Measurements from ENCODE around the gene SFXN3. TPM values are rescaled to one million over a fixed set of nuclear protein-coding genes. Genes with fewer than 3 reads are reported as not detected.

The SFXN3 gene
- total RNA-seq, 1 donor from 2014 or later = 37.3 TPM

DNA sequence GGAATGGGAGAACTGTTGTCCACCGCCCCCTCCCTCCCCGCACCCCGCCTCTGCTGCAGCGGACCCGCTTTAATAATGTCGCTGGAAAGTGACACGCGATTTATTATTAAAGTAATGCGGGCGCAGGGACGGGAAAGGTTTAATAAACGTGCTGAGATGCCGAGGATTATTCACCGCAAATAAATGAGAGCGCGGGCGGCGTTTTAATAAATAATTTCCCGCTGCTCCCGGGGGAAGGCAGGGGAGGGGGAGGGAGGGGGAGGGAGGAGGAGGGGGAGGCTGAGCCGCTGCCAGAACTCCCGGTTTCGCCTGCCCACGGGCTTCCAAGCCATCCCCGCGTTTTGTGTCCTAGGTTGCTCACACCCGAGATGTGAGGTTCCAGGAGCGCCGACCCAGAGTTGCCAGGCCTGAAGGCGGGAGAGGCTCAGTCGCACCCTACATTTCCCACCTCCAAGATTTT is 35.9 kb downstream of the SFXN3 start:
- no peaks in the 10 kb centered on the region for H3K36me3 Mint-ChIP-seq (ENCODE audit: low read depth)
- H3K27me3 Mint-ChIP-seq = peaks cover 53% of the 10 kb centered on the region
- no peak overlapping the region for H3K27ac Mint-ChIP-seq
- intact Hi-C loops (cut with micrococcal nuclease) = loop anchor here (10.0 kb wide), 1 partner anchor 998 kb away; the partner anchor contains the start of gene HPS6
- DNase-seq = no peak
- no peaks in the 10 kb centered on the region for H3K9me3 Mint-ChIP-seq
- H3K4me3 Mint-ChIP-seq = peak overlapping the region; percentile 88
- H3K4me1 Mint-ChIP-seq = peaks cover 22% of the 10 kb centered on the region

- Mint-ChIP-seq H3K4me1 (peaks cover 20% of the 10 kb centered on the region), H3K36me3 (ENCODE audit: low read depth) (no peaks in the 10 kb centered on the region), H3K4me3 (peak overlapping the region; percentile 88), H3K27me3 (peaks cover 57% of the 10 kb centered on the region), H3K9me3 (no peaks in the 10 kb centered on the region), H3K27ac (no peak overlapping the region)
- intact Hi-C loops (cut with micrococcal nuclease) = loop anchor here (1.0 to 10.0 kb wide), 5 partner anchors 7 to 997 kb away; partner anchors contain the start of gene HPS6
- peak; percentile 94 for DNase-seq
Measured at GRCh38 chr10:101067356-101068083, 36.5 kb downstream of the SFXN3 start.

DNA sequence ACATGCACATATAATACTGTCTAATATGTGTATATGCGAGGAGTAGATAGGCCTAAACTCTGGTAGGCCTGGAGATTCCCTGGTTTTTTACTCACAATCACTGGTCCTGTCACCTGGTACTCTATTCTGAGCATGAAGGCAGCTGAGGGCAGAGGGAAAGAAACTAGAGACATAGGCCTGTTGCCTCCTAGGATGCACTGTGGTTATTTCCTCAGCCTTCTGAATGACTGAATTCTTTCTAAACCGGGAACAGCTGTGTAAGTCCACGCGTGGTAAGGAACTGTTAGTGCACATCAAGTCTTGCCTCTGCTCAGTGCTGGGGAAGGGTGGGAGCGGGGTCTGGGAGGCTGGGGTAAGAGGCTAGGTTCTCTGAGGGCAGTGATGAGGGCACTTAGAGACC is 38.4 kb downstream of the SFXN3 start:
- Mint-ChIP-seq H3K36me3 (ENCODE audit: low read depth) (no peaks in the 10 kb centered on the region), H3K27ac (peak overlapping the region; percentile 29), H3K4me1 (peaks cover 20% of the 10 kb centered on the region), H3K27me3 (peaks cover 59% of the 10 kb centered on the region), H3K4me3 (no peak overlapping the region), H3K9me3 (no peaks in the 10 kb centered on the region)
- no peak for DNase-seq
- intact Hi-C loops (cut with micrococcal nuclease) = loop anchor here (10.0 kb wide), 1 partner anchor 995 kb away; the partner anchor contains the start of gene HPS6

- no peaks in the 10 kb centered on the region for H3K9me3 Mint-ChIP-seq
- no peaks in the 10 kb centered on the region for H3K36me3 Mint-ChIP-seq (ENCODE audit: low read depth)
- no peak overlapping the region for H3K4me3 Mint-ChIP-seq
- peaks cover 52% of the 10 kb centered on the region for H3K27me3 Mint-ChIP-seq
- intact Hi-C loops (cut with micrococcal nuclease) = no loop called here
- peaks cover 20% of the 10 kb centered on the region for H3K4me1 Mint-ChIP-seq
- H3K27ac Mint-ChIP-seq = no peak overlapping the region
- DNase-seq = no peak
Measured at GRCh38 chr10:101070098-101070497, 39.1 kb downstream of the SFXN3 start.

DNA sequence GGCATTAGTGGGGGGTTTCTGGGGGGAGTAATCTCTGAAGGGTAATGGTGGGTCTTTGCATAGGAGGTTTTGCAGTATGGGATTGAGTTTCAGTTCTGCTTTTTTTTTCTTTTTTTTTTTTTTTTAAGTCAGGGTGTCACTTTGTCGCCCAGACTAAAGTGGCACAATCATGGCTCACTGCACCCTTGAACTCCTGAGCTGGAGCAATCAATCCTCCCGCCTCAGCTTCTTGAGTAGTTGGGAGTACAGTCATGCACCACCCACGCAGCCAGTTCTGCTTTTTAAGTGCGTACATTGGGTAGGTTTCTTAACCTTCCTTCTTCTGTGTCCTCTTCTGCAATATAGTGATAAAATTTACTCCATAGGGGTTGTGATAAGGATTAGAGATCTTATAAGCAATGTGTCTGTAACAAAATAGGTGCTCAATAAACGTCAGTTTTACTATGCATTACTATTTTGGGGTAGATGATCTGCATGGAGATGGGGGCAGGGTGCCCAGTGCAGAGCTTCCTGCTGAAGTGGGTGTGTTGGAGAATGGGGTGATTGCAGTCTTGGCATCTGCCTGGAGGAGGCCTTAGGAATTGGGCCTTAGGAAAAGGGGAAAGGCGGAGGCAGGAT is 40.3 kb downstream of the SFXN3 start:
- no peak overlapping the region for H3K4me3 Mint-ChIP-seq
- H3K27ac Mint-ChIP-seq = peak overlapping the region; percentile 36
- no peaks in the 10 kb centered on the region for H3K36me3 Mint-ChIP-seq (ENCODE audit: low read depth)
- no peak for DNase-seq
- peaks cover 20% of the 10 kb centered on the region for H3K4me1 Mint-ChIP-seq
- no peaks in the 10 kb centered on the region for H3K9me3 Mint-ChIP-seq
- peaks cover 53% of the 10 kb centered on the region for H3K27me3 Mint-ChIP-seq
- intact Hi-C loops (cut with micrococcal nuclease) = no loop called here

DNA sequence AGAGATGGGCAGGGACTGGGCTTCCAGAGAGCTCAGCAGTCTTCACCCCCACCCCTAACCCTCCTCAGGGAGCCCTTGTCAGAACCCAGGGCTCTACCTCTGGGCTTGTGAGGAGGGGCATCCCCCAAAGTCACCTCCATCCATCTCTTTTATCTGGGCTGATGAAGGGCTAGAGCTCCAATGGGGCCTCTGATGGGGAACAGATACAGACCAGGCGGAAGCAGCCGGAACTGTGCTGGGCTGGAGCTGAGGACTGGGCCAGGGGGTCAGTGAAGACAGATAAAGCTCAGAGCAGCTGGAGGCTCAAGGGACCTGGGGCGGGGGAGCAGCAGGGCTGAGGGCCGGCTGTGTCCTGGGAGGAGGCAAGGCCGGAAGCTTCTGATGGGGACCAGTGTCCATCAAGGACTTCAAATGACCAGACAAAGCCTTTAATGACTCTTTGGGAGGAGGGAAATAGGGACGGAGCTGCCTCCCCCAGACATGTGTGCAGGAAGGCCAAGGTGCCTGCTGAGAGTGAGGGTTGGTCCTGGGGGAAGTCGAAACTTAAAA is 40.9 kb downstream of the SFXN3 start:
- Mint-ChIP-seq H3K4me1 (peaks cover 19% of the 10 kb centered on the region), H3K4me3 (no peak overlapping the region), H3K9me3 (no peaks in the 10 kb centered on the region), H3K36me3 (ENCODE audit: low read depth) (no peaks in the 10 kb centered on the region), H3K27me3 (peaks cover 49% of the 10 kb centered on the region), H3K27ac (no peak overlapping the region)
- DNase-seq = no peak
- intact Hi-C loops (cut with micrococcal nuclease) = no loop called here

GRCh38 chr10:101072923-101073322 is 41.9 kb downstream of the SFXN3 start:
- peaks cover 15% of the 10 kb centered on the region for H3K4me1 Mint-ChIP-seq
- H3K27me3 Mint-ChIP-seq = peaks cover 42% of the 10 kb centered on the region
- no peak for DNase-seq
- no peak overlapping the region for H3K4me3 Mint-ChIP-seq
- no peak overlapping the region for H3K27ac Mint-ChIP-seq
- intact Hi-C loops (cut with micrococcal nuclease) = no loop called here
- H3K9me3 Mint-ChIP-seq = no peaks in the 10 kb centered on the region
- H3K36me3 Mint-ChIP-seq (ENCODE audit: low read depth) = no peaks in the 10 kb centered on the region

DNA sequence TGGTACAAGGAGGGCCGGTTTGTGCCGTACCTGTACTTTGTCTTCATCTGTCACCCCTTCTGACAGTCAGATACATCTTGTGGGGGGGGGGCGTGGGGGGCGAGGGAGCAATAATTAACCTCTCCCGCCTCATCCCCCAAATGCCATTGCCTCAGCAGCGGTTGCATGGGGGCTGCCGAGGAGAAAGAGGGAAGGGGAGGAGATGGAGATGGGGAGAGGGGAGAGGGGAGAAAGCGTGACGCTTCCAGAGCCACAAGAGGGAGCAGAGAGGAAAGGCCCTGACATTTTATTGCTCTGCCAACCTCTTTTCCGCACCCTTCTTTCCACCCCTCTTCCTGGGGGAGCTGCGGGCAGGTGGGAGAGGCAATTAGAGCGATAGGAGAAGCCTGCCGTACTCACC is 42.6 kb downstream of the SFXN3 start:
- Mint-ChIP-seq H3K36me3 (ENCODE audit: low read depth) (no peaks in the 10 kb centered on the region), H3K27me3 (peaks cover 46% of the 10 kb centered on the region), H3K4me3 (no peak overlapping the region), H3K27ac (no peak overlapping the region), H3K4me1 (peaks cover 15% of the 10 kb centered on the region), H3K9me3 (no peaks in the 10 kb centered on the region)
- intact Hi-C loops (cut with micrococcal nuclease) = no loop called here
- no peak for DNase-seq

DNA sequence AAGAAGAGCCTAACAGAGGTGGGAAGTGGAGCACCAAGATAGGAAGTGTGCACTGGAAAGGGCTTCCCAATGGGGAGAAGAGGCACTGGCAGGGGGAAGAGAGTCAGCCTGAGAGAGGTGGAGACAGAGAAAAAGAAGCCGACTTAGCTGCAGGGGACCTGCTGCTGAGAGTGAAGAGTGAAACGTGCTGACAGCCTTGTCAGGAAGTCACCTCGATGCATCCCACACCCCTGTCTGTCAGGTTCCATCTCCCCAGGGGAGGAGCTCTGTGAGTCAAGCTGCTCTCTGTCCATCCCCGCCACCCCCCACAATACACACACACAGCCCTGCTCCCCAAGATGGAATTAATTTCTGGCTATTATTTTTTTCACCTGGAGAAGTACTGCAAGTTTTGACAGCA is 44.7 kb downstream of the SFXN3 start:
- no peak for DNase-seq
- H3K9me3 Mint-ChIP-seq = no peaks in the 10 kb centered on the region
- H3K27ac Mint-ChIP-seq = no peak overlapping the region
- no peak overlapping the region for H3K4me3 Mint-ChIP-seq
- H3K27me3 Mint-ChIP-seq = peaks cover 53% of the 10 kb centered on the region
- no peaks in the 10 kb centered on the region for H3K36me3 Mint-ChIP-seq (ENCODE audit: low read depth)
- intact Hi-C loops (cut with micrococcal nuclease) = no loop called here
- peaks cover 12% of the 10 kb centered on the region for H3K4me1 Mint-ChIP-seq

- Mint-ChIP-seq H3K4me3 (no peak overlapping the region), H3K9me3 (no peaks in the 10 kb centered on the region), H3K36me3 (ENCODE audit: low read depth) (no peaks in the 10 kb centered on the region), H3K4me1 (peaks cover 7% of the 10 kb centered on the region), H3K27ac (no peak overlapping the region), H3K27me3 (peaks cover 55% of the 10 kb centered on the region)
- intact Hi-C loops (cut with micrococcal nuclease) = no loop called here
- no peak for DNase-seq
Measured at GRCh38 chr10:101076630-101077029, 45.6 kb downstream of the SFXN3 start.

DNA sequence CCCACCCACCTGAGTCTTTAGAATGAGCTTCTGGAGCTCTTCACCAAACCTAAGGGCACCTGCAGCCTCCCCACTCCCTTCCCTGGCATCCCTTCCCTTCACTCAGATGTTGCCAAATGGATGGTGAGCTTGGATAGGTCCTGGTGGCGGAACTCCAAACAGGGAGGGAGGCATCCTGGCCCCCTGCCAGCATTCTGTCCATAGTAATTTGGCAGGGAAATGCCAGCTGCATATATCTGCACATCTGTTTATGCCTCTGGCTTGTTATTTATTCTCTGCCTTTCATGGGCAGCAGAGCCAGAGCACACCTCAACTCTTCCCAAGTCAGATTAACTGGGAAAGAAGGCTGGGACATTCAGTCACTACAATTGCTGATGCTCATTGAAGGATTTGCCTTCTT is 48.8 kb downstream of the SFXN3 start:
- H3K27ac Mint-ChIP-seq = no peak overlapping the region
- H3K4me3 Mint-ChIP-seq = no peak overlapping the region
- H3K4me1 Mint-ChIP-seq = peaks cover 6% of the 10 kb centered on the region
- no peak for DNase-seq
- peaks cover 43% of the 10 kb centered on the region for H3K27me3 Mint-ChIP-seq
- intact Hi-C loops (cut with micrococcal nuclease) = no loop called here
- no peaks in the 10 kb centered on the region for H3K36me3 Mint-ChIP-seq (ENCODE audit: low read depth)
- no peaks in the 10 kb centered on the region for H3K9me3 Mint-ChIP-seq

DNA sequence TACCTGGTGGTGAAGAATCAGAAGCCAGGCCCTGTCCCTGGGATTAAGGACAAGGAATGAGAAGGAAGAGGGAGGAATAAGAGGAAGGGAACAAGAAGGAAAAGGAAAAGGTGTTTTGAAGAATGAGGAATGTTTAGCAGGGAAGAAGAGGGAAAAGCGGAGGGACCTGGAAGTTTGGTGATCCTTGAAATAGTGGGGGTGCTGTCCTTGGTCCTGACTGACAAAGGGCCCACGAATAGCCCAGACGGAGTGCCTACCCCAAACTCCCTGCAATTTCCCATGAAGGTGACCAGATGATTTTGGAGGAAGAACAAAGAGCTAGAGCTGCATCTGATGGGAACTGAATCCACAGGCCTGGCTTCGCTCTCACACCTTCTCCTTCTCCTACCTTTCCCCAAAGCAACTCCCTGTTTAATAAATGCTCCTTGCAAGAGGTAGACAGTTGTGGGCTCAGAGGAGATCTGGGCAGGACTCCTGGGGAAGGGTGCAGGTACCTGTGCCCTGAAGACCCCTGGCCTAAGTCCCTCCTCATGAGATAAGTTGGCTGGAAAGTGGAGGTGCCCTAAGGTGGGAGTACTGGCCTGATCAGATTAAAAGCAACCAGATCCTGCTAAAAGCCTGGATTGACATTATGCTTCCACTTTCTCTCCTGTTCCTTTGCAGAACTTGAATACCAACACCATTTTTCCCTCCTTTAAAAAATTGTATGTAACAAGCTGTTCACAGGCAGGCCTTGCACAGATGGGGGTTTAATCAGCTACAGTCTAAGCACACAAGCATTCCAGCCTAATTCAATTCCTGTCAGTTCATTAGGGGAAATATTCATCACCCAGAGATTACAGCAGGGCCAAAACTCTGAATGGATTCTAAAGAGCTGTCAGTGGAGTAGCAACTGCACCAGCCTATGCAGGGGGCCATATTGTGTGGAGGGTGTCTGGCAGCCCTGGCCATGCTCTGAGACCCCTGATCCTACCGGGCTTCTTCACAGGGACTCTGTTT is 50.2 kb downstream of the SFXN3 start:
- H3K4me3 Mint-ChIP-seq = no peak overlapping the region
- intact Hi-C loops (cut with micrococcal nuclease) = no loop called here
- H3K36me3 Mint-ChIP-seq (ENCODE audit: low read depth) = no peaks in the 10 kb centered on the region
- no peaks in the 10 kb centered on the region for H3K4me1 Mint-ChIP-seq
- H3K27ac Mint-ChIP-seq = no peak overlapping the region
- H3K27me3 Mint-ChIP-seq = peaks cover 40% of the 10 kb centered on the region
- peak; percentile 69 for DNase-seq
- H3K9me3 Mint-ChIP-seq = no peaks in the 10 kb centered on the region

DNA sequence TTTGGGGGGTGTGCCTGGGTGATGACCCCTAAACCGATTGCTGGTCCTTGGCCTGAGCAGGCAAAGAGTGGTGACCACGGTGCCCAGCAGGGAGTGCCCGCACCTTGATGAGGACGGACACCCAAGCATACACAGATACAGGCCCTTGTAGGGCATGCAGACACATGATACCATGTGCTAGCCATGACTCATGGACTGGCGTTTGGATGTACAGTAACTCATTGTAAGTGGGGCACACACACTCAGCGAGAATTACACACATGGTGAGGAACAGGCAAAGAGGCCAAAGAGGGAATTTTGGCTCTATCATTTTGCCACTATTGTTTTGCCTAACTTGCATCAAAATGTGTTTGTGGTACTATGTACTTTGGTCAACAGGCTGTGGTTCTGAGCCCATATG is 54.8 kb downstream of the SFXN3 start:
- Mint-ChIP-seq H3K27me3 (peaks cover 53% of the 10 kb centered on the region), H3K9me3 (no peaks in the 10 kb centered on the region), H3K27ac (no peak overlapping the region), H3K36me3 (ENCODE audit: low read depth) (no peaks in the 10 kb centered on the region), H3K4me3 (no peak overlapping the region), H3K4me1 (no peaks in the 10 kb centered on the region)
- no peak for DNase-seq
- intact Hi-C loops (cut with micrococcal nuclease) = no loop called here
